GM10266 (cell line): ENCODE results near the gene CCDC186.

Source experiments
- DNase-seq: peaks from one replicate; pipeline ENCODE4 v3.0.0; 2012; ENCODE audit errors: extremely low spot score
- CTCF ChIP-seq: IDR thresholded peaks from 2 replicates; pipeline ENCODE4 v1.5.1; 2012; ENCODE audit warnings: mild to moderate bottlenecking, low read depth; ENCODE audit not compliant: control insufficient read depth, insufficient read depth; ENCODE audit errors: missing control alignments

The CCDC186 gene

GRCh38 chr10:114207349-114207748, 33.3 kb upstream of the CCDC186 start:
- DNase-seq = no peak
- no peak for TF ChIP-seq CTCF

GRCh38 chr10:114206902-114207301, 32.9 kb upstream of the CCDC186 start:
- TF ChIP-seq CTCF = no peak
- DNase-seq = no peak

GRCh38 chr10:114202812-114203211, 28.8 kb upstream of the CCDC186 start:
- no peak for DNase-seq
- no peak for TF ChIP-seq CTCF

GRCh38 chr10:114199239-114199638, 25.2 kb upstream of the CCDC186 start:
- TF ChIP-seq CTCF = no peak
- no peak for DNase-seq

GRCh38 chr10:114195079-114195478, 21.1 kb upstream of the CCDC186 start:
- no peak for TF ChIP-seq CTCF
- DNase-seq = no peak

- DNase-seq = no peak
- no peak for TF ChIP-seq CTCF
Observed at GRCh38 chr10:114189700-114190099, 15.7 kb upstream of the CCDC186 start.

- no peak for TF ChIP-seq CTCF
- DNase-seq = no peak
Observed at GRCh38 chr10:114188900-114189299, 14.9 kb upstream of the CCDC186 start.
